HS-5 (cell line): ENCODE data around the gene SH2B2.
"Not testable (repeated sequence)": the region's sequence is repeated elsewhere in the genome, so short reads cannot be mapped to it uniquely, and the experiment has no call there.

Source experiments
- DNase-seq: peaks from one replicate; pipeline ENCODE4 v3.0.0-alpha.2; 2012; ENCODE audit warnings: low read depth

The SH2B2 gene

DNA sequence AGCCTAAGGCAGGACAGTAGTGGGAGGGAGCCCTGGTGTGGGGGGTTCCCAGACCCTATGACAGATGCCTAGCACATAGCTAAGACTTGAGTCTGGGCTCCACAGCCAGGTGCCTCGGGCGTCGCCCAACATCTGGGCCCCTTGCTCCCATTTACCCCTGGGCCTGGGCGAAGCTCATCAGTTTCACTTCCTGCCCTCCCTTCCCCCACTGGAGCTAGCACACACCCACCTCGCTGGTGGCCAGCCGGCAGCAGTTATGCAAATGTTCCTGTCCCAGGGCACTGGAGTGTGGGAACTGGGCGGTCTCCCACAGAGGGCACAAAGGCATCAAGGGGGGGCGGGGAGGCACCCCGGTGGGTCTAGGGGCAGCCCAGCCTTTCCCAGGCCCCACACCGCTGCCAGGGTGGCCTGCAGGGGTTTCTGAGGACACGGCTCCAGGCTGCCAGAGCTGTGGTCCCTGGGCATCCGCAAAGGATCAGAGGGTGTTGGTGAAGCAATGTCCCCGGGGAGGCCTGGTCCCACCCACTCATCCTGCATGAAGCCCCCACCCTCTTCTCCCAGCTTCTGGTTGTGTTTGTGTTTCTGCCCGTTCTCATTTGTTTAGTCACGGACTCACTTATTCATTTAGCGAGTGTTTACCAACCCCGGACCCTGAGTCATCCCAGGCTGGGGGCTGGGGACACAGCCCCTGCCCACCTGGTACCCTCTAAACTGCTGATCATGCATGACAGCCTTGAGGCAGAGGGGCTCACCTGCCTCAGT, 20.4 kb downstream of the SH2B2 start:
- DNase-seq: no peak

GRCh38 chr7:102310414-102310815, 23.7 kb downstream of the SH2B2 start:
- DNase-seq: no peak

- no peak for DNase-seq
Measured at GRCh38 chr7:102312317-102312716, 25.6 kb downstream of the SH2B2 start.

DNA sequence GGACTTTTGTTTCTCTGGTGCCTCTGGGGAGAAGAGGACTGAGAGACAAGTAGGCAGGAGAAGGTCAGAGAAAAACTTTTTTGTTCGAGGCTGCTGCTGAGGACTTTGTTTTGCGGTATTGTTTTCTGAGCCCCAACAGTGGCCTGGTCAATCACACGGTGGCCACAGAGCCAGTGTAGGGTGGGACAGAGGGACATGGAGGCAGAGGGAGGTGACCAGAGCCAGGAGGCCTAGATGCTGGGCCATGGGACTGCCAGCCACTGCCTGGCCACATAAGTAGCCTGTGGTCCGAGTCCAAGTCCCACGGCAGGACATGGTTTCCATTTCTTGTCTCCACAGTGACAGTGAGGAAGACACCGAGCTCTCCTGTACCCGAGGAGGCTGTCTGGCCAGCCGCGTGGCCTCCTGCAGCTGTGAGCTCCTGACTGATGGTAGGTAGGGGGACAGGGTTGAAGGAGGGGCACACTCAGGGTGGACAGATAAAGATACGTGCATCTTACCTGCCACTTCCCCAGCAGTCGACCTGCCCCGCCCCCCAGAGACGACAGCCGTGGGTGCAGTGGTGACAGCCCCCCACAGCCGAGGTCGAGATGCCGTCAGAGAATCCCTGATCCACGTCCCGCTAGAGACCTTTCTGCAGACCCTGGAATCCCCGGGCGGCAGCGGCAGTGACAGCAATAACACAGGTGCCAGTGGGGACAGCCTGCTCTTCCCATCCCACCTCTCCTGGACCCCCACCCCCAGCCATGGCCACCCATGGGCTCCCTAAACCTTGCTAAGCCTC, 27.5 kb downstream of the SH2B2 start:
- DNase-seq: no peak

GRCh38 chr7:102317231-102318059, 30.8 kb downstream of the SH2B2 start:
- no peak for DNase-seq

- DNase-seq: no peak
Measured at GRCh38 chr7:102318482-102318971, 31.9 kb downstream of the SH2B2 start.

DNA sequence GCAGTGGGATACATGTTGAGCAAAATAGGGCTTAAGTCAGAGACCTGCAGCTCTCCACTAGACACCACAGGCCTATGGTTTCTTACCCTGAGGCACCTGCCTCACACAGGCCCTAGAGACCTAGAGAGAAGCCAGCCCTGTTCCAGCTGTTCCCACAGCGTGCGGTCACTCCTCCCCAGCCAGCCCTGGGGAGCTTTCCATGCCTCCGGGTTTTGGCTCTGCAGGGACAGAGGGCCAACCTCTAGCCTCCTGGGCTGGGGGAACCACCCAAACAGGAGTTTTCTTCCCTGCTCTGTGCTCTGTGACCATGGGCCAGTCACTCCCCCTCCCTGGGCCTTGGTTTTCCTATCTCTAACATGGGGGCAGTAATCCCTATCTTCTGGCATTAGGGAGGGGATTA, 33.0 kb downstream of the SH2B2 start:
- DNase-seq: no peak

DNA sequence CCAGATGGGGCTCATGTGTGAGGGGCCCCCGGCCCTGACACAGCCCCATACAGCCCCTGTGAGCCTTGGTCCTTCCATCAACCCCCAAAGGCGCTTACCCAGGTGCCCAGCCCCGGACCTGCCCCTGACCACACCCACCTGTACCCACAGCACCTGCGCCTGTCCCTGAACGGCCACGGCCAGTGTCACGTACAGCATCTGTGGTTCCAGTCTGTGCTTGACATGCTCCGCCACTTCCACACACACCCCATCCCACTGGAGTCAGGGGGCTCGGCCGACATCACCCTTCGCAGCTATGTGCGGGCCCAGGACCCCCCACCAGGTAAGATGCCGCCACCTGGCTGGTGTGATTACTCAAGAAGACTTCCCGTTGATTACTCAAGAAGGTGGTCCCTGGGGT, 33.5 kb downstream of the SH2B2 start:
- no peak for DNase-seq

GRCh38 chr7:102320601-102321350, 34.1 kb downstream of the SH2B2 start:
- DNase-seq: no peak

DNA sequence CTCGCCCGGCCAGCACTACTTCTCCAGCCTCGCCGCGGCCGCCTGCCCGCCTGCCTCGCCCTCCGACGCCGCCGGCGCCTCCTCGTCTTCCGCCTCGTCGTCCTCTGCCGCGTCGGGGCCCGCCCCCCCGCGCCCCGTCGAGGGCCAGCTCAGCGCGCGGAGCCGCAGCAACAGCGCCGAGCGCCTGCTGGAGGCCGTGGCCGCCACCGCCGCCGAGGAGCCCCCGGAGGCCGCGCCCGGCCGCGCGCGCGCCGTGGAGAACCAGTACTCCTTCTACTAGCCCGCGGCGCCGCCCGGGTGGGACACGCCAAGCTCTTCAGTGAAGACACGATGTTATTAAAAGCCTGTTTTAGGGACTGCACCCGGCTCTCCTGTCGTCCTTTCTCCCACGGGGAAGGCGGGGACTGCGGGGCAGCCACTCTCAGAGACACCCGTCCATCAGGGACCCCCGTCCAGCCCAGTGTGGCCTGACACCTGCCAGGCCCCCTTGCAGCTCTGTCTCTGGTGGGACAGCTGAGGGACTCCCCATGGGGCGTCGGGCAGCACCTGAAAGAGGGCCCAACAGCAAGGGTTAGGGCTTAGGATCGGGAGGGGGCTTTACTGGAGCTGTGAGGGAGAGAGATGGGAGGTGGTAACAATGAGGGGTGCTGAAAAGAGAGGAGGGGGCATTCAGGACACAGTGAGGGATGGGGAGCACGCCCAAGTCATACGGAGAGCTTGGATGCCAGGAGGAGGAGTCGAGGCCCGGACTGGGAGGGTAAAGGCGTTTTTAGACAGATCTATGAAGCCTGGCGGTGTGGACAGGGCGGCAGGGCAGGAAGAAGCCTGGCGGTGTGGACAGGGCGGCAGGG, 34.9 kb downstream of the SH2B2 start:
- DNase-seq: no peak

GRCh38 chr7:102322202-102322715, 35.6 kb downstream of the SH2B2 start:
- no peak for DNase-seq

DNA sequence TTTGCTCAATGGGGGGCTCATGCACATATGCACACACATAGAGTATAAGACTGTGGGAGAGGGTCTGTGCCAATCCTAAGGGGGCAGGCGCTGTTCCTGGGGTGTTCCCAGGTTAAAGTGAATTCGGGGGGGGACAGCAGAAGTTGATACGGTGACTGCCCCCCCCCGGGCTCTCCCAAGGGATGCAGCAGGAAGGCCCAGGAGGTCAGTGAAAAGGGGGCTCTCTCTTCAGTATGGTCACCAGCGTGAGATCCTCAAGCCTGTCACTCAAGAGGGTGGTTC, 37.2 kb downstream of the SH2B2 start:
- DNase-seq: no peak

DNA sequence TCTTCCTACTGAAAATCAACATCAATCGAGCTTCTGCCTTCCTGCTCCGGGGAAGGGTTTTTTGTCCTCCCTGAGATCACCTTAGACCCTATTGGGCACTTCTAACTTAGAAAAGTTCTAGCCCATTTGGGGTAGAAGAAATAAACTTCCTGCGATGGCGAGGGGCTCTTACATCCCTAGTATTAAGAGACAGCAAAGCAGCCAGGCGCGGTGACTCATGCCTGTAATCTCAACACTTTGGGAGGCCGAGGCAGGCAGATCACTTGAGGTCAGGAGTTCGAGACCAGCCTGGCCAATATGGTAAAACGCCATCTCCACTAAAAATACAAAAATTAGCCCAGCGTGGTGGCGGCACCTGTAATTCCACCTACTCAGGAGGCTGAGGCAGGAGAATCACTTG, 38.4 kb downstream of the SH2B2 start:
- DNase-seq: not testable (repeated sequence)

DNA sequence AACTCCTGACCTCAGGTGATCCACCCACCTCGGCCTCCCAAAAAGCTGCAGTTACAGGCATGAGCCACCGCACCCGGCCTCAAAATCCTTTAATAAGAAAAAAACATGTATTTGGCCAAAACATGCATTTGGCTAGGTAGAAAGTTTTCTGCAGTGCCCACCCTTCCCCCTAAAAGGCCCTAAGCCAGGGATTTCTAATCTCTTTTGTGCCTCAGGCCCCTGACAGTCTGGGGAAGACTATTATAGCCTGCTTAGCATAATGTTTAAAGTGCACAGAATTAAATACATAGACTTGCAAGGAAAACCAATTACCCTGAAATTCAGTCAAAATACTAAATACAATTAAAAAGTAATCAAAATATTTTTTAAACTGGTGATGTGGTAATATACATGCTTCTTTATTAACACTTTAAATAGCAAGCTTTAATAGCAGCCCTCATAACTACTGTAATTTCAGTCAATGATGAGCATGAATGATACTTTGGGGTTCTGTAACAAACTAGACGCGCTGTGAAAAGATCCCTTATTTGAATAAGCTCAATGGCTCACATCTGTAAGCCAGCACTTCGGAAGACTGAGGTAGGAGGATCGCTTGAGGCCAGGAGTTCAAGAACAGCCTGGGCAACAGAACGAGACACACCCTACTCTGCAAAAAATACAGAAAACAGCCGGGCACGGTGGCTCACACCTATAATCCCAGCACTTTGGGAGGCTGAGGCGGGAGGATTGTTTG, 39.7 kb downstream of the SH2B2 start:
- no peak for DNase-seq

- DNase-seq: not testable (repeated sequence)
Measured at GRCh38 chr7:102327183-102327582, 40.5 kb downstream of the SH2B2 start.

GRCh38 chr7:102328863-102329262, 42.2 kb downstream of the SH2B2 start:
- DNase-seq: not testable (repeated sequence)

GRCh38 chr7:102329366-102329765, 42.7 kb downstream of the SH2B2 start:
- DNase-seq: not testable (repeated sequence)

GRCh38 chr7:102330666-102331460, 44.2 kb downstream of the SH2B2 start:
- DNase-seq: not testable (repeated sequence)

DNA sequence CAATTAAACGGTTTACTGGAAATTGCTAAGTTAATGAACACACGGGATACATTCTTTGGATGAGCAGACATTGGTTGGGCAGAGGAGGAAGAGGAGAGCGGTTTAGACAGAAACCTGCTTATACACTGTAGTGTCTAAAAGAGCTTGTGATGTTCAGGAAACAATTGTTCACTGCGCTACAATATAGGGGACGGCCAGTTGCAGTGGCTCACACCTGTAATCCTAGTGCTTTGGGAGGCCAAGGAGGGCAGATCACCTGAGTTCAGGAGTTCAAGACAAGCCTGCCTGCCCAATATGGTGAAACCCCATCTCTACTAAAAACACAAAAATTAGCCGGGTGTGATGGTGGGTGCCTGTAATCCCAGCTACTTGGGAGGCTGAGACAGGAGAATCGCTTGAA, 48.9 kb downstream of the SH2B2 start:
- DNase-seq: not testable (repeated sequence)
